ENCODE measurements around the gene SLC1A7.

The SLC1A7 gene

DNA sequence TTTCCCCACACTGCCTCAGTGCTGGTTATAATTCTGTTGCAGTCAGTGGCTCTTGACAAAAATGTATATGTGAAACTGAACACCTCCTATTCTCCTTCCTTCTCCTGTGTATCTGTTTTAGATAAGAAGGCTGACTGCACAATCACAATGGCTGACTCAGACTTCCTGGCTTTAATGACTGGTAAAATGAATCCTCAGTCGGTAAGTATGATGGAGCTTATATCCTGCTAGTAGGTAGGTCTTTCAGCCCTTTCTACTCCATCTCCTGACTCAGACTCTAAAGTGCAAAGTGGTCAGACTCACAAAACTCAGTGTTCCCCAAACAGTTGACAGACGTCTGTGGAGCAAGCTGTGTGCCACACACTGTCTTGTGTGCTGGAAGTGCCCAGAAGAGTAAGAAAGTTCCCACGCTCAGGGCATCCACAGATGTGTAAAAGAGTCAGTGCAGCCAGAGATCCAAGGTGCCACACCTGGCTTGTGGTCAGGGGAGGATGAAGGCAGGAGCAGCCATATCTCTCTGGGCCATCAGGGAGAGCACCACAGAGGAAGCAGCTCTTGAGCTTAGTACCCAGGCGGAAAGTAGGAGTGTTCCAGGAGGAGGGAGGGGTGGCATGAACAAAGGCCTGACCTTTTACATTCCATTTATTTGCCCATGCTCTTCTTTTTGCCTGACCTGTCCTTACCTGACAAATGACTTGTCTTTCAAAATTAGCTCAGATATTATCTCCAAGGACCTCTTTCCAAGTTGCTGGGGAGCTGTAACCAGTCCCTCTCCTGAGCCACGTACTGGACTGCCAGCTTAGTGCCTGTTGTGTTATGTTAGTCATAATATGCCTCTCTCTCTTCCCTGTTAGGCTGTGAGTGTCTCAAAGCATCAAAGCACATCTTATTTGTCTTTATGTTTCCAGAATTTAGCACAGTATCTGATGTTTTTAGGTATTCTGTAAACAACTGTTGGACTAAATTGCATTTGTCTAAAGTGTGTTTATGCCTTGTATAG is 94.4 kb downstream of the SLC1A7 start:
- no peak for TF ChIP-seq CTCF (IDR thresholded peaks at IDR 0.05; ENCODE audit: low read depth, low read length)
- peak; percentile 70 to 75 for DNase-seq (ENCODE audit: low read depth in 2 of 2)

DNA sequence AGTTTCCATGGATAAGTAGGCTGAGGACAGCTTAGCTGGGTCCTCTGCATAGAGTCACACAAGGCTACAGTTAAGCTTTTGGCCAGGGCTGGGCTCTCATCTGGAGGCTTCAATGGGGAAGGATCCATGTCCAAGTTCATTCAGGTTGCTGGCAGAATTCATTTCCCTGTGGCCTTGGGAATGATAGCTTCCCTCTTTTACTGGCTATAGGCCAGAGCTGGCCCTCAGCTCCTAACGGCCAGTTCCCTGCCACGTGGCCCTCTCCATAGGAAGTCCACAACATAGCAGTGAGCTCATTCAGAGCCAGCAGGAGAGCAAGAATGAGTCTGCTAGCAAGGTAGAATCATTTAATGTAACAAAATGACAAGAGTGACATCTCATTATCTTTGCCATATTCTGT is 95.5 kb downstream of the SLC1A7 start:
- peak; percentile 62 to 82 for DNase-seq (ENCODE audit: low read depth in 2 of 2)
- TF ChIP-seq CTCF (IDR thresholded peaks at IDR 0.05; ENCODE audit: low read depth, low read length) = no peak
- no peak overlapping the region for H3K4me3 ChIP-seq (replicated peaks in 1 of 2; ENCODE audit: low read depth in 2 of 2, low read length in 2 of 2)

More for the DNA sequence above, 94.4 kb downstream of the SLC1A7 start:
- no peak overlapping the region for H3K4me3 ChIP-seq (replicated peaks in 1 of 2; ENCODE audit: low read depth in 2 of 2, low read length in 2 of 2)

DNA sequence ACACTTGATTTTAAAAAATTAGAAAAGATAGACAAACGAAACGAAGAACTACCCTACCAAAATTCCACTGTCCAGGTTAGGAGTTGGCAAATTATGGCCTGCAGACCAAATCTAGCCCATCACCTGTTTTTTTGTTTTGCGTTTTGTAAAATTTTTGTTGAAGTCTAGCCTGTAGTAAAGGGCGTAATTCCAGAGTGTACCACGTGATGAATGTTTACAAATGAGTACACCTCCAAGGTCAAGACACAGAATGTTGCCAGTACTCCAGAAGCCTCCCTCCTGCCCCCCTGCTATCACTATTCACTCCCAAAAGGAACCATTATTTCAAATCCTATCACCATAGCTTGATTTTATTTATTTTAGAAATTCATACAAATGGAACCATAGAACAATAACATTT is 97.5 kb downstream of the SLC1A7 start:
- no peak for DNase-seq (ENCODE audit: low read depth in 2 of 2)
- H3K4me3 ChIP-seq (replicated peaks in 1 of 2; ENCODE audit: low read depth in 2 of 2, low read length in 2 of 2) = no peak overlapping the region
- TF ChIP-seq CTCF (IDR thresholded peaks at IDR 0.05; ENCODE audit: low read depth, low read length) = no peak

- no peak overlapping the region for H3K4me3 ChIP-seq (replicated peaks in 1 of 2; ENCODE audit: low read depth in 2 of 2, low read length in 2 of 2)
- DNase-seq (ENCODE audit: low read depth in 2 of 2) = peak; percentile 36 to 69
- no peak for TF ChIP-seq CTCF (IDR thresholded peaks at IDR 0.05; ENCODE audit: low read depth, low read length)
Observed at GRCh38 chr1:53043271-53043670, 99.2 kb downstream of the SLC1A7 start.

- H3K4me3 ChIP-seq (replicated peaks in 1 of 2; ENCODE audit: low read depth in 2 of 2, low read length in 2 of 2) = no peak overlapping the region
- TF ChIP-seq CTCF (IDR thresholded peaks at IDR 0.05; ENCODE audit: low read depth, low read length) = no peak
- no peak for DNase-seq (ENCODE audit: low read depth in 2 of 2)
Observed at GRCh38 chr1:53038566-53038965, 103.9 kb downstream of the SLC1A7 start.
